GM21723 (cell line): ENCODE results near the gene MIXL1.

Experiments used
- ATAC-seq: cut with Tn5 transposase; IDR thresholded peaks from one replicate; pipeline ENCODE4 v1.9.1; 2021; ENCODE audit warnings: mild to moderate bottlenecking, moderate library complexity; ENCODE audit not compliant: unreplicated experiment

Gene MIXL1

DNA sequence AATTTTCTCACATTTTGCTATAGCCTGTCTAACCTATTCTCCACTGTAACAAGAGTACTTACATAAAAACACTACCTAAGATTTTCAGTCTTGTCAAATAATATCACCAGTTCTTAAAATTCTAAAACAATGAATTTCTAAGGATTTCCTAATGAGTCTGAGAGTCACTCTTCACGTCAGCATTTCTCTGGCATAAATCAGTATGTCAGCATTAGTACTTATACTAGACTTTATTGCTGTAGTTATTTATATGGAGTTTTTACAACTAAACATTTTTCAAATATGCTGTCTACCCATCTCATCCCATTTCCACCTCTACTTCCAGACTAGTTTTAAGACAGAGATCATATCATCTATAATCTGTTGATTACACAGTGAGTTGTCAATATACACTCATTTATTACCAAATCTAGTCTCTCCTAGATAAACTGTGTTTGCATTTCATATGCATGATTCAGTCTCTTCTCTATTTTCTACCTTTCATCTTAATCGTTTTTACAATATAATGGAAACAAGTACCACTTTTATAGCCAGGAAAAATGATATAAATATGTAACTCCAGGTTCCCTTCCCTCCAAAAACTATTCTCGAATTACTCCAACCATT is 52.7 kb downstream of the MIXL1 start:
- no peak for ATAC-seq
